Stimulated activated effector memory CD8-positive, alpha-beta T cell treated with anti-CD3 and anti-CD28 coated beads, Interleukin-12 subunit alpha, Interleukin-12 subunit beta, amount 100 ng/mL, for 72 hours (primary cell): ENCODE results near the gene SLC8B1.

Experiments
- ATAC-seq: fragments of 150-1000 bp; cut with Tn5 transposase; 2 replicates; pipeline ENCODE4 v1.10.0; 2021
- DNase-seq, 2 donors: peaks; one replicate each; pipeline ENCODE4 v3.0.0; 2021 to 2022; ENCODE audit warnings: low spot score in 2 of 2
- H3K27ac Mint-ChIP-seq: one replicate; pipeline ENCODE4 v1.8.0; 2022; ENCODE audit warnings: mild to moderate bottlenecking, mixed read lengths
- H3K36me3 Mint-ChIP-seq: one replicate; pipeline ENCODE4 v1.8.0; 2022; ENCODE audit warnings: mild to moderate bottlenecking, mixed read lengths
- H3K4me1 Mint-ChIP-seq: one replicate; pipeline ENCODE4 v1.8.0; 2022; ENCODE audit warnings: mixed read lengths
- H3K4me3 Mint-ChIP-seq: one replicate; pipeline ENCODE4 v1.8.0; 2022; ENCODE audit warnings: mild to moderate bottlenecking, mixed read lengths
- H3K9me3 Mint-ChIP-seq: one replicate; pipeline ENCODE4 v1.8.0; 2022; ENCODE audit warnings: mixed read lengths

Gene SLC8B1

DNA sequence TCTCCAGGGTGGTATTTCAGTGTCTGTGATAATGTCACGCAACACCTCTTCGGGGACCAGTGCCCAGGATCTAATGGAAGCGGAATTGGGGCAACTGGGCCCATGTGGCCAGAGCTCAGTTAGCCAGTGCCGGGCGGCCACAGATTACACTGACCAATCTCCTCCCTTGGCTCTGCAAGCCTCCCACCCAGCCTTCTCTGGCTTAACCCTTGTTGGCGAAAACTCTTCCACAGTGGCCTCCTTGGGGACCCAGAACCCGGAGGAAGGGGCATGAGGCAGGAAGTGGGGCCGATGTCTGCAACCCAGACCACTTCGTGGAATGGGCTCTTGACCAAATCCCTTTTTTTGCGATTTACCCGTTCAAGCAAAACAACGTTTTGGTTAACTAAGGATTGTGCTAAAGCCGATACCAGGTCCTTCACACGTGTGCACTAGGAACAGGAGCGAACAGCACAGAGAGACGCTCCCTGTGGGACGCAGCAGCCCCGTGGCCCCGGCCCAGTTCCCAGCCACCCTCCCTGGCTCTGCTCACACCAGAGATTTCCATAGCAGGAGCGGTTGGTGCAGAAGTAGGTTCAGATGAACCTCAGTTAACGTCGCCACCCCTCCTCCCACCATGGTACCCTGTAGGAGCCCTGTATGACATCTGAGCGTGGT lies 38.2 kb downstream of the SLC8B1 start:
- no peaks in the 10 kb centered on the region for H3K4me1 Mint-ChIP-seq
- DNase-seq = no peak
- no peaks in the 10 kb centered on the region for H3K9me3 Mint-ChIP-seq
- ATAC-seq = no peak
- H3K36me3 Mint-ChIP-seq = peaks cover 5% of the 10 kb centered on the region
- H3K27ac Mint-ChIP-seq = no peak overlapping the region
- H3K4me3 Mint-ChIP-seq = no peak overlapping the region

DNA sequence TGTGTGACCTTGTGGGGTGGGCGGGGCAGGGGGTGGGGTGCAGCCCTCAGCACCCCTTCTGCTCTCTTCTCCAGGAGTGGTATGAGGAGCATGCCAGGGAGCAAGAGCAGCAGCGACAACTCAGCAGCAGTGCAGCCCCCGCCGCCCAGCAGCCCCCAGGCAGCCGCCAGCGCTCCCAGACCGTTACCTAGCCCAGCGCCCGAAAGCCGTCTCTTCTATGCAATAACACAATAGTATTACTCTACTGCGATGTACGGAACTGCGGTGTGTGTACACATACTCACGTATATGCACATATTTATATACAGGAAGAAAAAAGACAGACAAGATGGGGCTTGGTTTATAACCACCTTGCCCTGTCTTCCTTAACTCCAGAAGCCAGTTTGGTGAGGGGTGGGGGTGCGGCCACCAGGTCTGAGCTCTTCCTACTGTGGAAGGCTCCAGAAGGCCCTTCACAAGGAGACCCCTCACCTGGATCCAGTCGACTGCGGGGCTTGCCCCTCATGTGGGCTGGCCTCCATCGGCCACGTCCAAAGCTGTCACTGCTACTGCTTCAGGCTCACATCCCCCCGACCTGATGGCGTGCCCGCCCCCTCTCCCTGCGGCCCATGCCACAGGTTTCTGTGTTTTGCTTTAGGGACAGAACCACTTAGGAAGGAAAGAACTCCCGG lies 38.9 kb downstream of the SLC8B1 start:
- H3K36me3 Mint-ChIP-seq = peaks cover 5% of the 10 kb centered on the region
- no peak for DNase-seq
- no peaks in the 10 kb centered on the region for H3K4me1 Mint-ChIP-seq
- ATAC-seq = no peak
- no peaks in the 10 kb centered on the region for H3K9me3 Mint-ChIP-seq
- H3K4me3 Mint-ChIP-seq = no peak overlapping the region
- no peak overlapping the region for H3K27ac Mint-ChIP-seq

DNA sequence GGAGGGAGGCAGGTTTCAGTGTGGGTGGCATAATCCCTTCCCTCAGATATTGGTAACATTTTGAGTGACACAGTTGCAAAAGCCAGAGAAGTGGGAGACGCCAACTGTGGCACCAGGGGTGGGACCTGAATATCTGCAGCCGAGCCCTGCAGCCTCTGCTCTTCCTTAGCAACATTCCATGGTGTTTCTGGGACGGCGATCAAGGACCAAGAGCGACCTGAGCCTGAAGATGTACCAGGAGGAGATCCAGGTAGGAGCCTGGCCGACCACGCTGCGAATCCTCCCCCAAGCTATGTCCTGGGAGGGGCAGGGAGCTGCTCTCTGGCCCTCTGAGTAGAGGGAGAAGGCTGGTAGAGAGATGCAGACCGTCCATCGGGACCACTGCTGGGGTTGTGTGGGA lies 41.8 kb downstream of the SLC8B1 start:
- no peak overlapping the region for H3K4me3 Mint-ChIP-seq
- peaks cover 15% of the 10 kb centered on the region for H3K36me3 Mint-ChIP-seq
- no peaks in the 10 kb centered on the region for H3K4me1 Mint-ChIP-seq
- no peak for DNase-seq
- no peak for ATAC-seq
- no peaks in the 10 kb centered on the region for H3K9me3 Mint-ChIP-seq
- H3K27ac Mint-ChIP-seq = peak overlapping the region; percentile 10

DNA sequence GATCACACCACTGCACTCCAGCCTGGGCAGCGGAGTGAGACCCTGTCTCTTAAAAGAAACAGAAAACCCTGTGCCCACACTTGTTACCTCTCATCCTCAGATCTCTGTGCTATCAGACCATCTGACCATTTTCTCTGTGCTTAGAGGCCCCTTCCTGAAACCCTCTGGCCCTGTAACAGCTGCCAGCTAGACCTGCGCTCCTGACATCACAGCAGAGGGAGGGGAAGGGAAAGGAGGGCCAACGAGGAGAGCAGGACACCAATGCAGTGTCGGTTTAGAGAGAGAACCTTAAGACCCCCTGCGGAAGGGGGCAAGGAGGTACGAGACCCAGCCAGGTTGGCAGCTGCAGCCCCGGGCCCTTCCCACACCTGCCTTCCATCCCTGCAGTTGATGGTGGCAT lies 42.4 kb downstream of the SLC8B1 start:
- peaks cover 15% of the 10 kb centered on the region for H3K36me3 Mint-ChIP-seq
- no peak for DNase-seq
- H3K27ac Mint-ChIP-seq = peak overlapping the region; percentile 10
- H3K4me3 Mint-ChIP-seq = no peak overlapping the region
- H3K4me1 Mint-ChIP-seq = no peaks in the 10 kb centered on the region
- no peak for ATAC-seq
- no peaks in the 10 kb centered on the region for H3K9me3 Mint-ChIP-seq

DNA sequence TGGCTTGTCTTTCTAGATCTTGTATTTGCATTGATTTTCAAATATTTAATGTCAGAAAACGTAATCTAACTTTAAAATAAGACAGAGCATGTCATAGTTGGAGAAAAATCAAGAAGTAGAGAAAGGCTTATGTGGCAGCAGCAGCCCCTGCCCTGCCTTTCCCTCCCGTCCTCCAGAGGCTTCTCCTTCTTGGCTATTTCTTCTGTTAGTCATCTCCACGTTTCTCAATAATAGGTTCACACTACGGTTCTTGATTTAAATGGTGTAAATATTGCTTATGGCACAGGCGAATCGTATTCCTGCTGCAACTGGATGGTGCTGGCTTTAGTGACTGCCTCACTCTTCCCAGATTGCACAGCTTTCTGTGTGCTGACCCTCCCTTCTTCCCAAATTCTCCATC lies 42.8 kb downstream of the SLC8B1 start:
- Mint-ChIP-seq H3K4me1 (no peaks in the 10 kb centered on the region), H3K36me3 (peaks cover 15% of the 10 kb centered on the region), H3K27ac (no peak overlapping the region), H3K9me3 (no peaks in the 10 kb centered on the region), H3K4me3 (no peak overlapping the region)
- DNase-seq (no peak), ATAC-seq (no peak)

DNA sequence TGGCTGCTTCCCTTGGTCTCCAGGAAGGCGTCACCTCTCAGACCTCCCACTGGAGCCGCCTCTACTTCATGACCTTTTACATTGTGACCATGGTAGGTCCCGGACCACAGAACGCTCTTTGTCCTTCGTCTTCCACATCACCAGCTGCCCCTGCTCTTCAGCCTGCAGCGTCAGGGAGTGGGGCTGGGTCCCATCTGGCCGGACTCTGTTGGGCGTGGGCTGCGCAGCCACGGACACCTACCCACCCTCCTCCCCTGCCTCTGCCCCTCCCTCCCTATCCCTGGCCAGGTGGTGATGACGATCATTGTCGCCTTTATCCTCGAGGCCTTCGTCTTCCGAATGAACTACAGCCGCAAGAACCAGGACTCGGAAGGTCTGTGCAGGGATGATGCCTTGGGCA lies 43.3 kb downstream of the SLC8B1 start:
- Mint-ChIP-seq H3K36me3 (peaks cover 15% of the 10 kb centered on the region), H3K4me1 (no peaks in the 10 kb centered on the region), H3K27ac (peak overlapping the region; percentile 77), H3K4me3 (no peak overlapping the region), H3K9me3 (no peaks in the 10 kb centered on the region)
- DNase-seq = no peak
- no peak for ATAC-seq

DNA sequence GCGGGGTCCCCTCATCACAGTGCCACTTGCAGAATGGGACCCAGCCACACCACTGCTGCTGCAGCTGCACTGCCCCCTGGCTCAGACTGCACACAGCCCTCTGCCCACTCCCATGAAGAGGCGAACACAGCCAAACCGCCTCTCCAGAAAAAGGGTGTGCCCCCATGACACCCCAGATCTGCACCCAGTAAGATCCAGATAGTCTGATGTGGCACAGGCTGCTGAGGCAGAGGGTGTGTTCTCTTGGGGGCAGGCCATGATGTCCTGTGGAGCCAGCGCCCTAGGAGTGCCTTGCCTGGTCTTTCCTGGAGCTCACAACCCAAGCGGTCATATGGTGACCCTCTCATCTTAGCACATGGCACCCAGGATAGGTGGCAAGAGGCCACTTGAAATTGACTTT lies 44.4 kb downstream of the SLC8B1 start:
- DNase-seq = no peak
- Mint-ChIP-seq H3K27ac (no peak overlapping the region), H3K4me3 (no peak overlapping the region), H3K4me1 (no peaks in the 10 kb centered on the region), H3K9me3 (no peaks in the 10 kb centered on the region), H3K36me3 (peaks cover 21% of the 10 kb centered on the region)
- no peak for ATAC-seq

DNA sequence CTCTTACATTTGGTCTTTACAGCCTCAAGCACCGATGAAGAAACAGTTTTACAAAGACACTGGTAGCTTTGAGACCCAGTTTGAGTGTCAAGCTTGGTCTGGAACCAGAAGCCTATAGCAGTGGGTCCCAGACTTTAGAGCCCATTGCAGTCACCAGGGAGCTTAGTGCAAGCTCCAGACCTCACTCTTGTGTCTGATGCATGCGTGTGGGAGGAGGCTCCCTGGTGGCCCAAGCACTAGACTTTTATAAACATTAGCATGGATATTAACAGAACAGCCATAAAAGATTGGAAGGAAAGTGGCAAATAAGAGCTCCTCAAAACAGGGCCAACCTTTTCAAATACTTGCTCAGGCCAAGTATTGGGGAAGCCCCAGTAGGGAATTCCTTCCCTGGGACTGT lies 45.5 kb downstream of the SLC8B1 start:
- H3K27ac Mint-ChIP-seq = no peak overlapping the region
- ATAC-seq = no peak

DNA sequence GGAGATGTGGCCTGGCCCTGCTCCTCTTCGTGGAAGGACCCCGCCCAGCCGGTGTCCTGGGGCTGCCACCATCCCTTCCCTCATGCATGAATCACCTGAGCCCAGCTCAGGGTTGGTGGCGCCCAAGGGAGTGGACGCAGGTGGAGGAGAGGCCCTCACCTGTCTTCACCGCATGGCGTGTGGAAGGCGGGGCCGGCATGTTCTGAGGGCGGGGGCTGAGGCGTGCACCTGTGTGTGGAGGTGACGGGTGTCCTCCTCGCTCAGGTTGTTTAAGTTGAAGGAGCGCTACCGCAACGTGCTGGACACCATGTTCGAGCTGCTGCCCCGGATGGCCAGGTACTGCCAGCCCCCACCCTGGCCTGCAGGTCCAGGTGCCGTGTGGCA lies 47.0 kb downstream of the SLC8B1 start:
- Mint-ChIP-seq H3K4me1 (no peaks in the 10 kb centered on the region), H3K36me3 (peaks cover 21% of the 10 kb centered on the region), H3K27ac (no peak overlapping the region), H3K9me3 (no peaks in the 10 kb centered on the region), H3K4me3 (no peak overlapping the region)
- DNase-seq (no peak), ATAC-seq (no peak)

More for the DNA sequence above, 45.5 kb downstream of the SLC8B1 start:
- no peaks in the 10 kb centered on the region for H3K9me3 Mint-ChIP-seq
- no peaks in the 10 kb centered on the region for H3K4me1 Mint-ChIP-seq
- H3K4me3 Mint-ChIP-seq = no peak overlapping the region
- peaks cover 21% of the 10 kb centered on the region for H3K36me3 Mint-ChIP-seq
- DNase-seq = no peak

DNA sequence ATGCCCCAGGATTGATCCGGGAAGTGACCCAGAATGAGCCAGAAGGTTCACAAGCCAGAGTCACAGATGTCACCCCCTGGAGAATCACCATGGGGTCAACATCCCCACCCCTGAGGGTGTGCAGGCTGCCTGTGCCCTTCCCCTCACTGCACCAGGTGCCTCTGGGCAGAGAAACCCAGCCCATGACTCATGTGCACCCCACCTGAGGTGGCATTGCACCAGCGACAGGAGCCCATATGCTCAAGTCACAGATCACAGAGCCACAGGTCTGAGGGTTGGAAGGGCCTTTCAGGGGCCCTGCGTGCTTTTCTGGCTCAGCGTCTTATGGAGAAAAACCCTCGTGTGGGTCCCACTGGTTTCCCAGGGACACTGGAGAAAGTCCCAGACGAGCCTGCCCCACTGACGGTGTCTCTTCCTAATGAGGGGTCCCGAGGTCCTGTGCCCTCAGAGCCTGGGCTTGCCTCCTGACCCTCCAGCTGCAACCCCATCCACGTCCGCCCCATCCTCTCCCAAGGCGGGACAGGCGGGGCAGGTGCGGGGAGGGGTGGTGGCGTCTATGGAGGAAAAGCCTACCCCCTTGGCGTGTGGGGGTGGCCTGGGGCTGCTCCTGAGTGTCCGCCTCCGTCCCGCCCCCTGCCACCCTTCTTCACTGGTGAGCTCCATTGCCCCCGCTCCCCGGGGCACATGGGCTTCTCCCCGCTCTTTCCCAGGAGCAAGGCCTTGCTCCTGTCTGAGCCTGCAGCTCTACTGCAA lies 47.6 kb downstream of the SLC8B1 start:
- Mint-ChIP-seq H3K4me1 (no peaks in the 10 kb centered on the region), H3K4me3 (no peak overlapping the region), H3K9me3 (no peaks in the 10 kb centered on the region), H3K27ac (no peak overlapping the region), H3K36me3 (peaks cover 21% of the 10 kb centered on the region)
- no peak for DNase-seq
- no peak for ATAC-seq

DNA sequence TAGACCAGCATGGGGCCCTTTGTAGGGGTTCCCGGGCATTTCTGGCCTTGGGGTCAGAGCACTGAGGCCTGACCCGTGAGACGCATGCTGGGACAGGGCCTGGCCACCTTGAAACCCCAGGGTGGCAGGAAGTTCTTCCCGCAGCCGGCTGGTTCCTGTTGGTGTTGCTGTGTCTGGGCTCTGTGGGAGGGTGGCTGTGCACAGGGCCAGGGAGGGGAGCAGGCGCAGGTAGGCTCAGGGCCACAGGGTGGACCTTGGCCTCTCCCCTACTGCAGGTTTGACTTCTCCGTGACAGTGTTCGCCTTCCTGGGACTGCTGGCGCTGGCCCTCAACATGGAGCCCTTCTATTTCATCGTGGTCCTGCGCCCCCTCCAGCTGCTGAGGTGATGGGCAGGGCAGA lies 48.2 kb downstream of the SLC8B1 start:
- Mint-ChIP-seq H3K4me3 (no peak overlapping the region), H3K9me3 (no peaks in the 10 kb centered on the region), H3K27ac (peak overlapping the region; percentile 33), H3K4me1 (no peaks in the 10 kb centered on the region), H3K36me3 (peaks cover 21% of the 10 kb centered on the region)
- no peak for DNase-seq
- no peak for ATAC-seq

DNA sequence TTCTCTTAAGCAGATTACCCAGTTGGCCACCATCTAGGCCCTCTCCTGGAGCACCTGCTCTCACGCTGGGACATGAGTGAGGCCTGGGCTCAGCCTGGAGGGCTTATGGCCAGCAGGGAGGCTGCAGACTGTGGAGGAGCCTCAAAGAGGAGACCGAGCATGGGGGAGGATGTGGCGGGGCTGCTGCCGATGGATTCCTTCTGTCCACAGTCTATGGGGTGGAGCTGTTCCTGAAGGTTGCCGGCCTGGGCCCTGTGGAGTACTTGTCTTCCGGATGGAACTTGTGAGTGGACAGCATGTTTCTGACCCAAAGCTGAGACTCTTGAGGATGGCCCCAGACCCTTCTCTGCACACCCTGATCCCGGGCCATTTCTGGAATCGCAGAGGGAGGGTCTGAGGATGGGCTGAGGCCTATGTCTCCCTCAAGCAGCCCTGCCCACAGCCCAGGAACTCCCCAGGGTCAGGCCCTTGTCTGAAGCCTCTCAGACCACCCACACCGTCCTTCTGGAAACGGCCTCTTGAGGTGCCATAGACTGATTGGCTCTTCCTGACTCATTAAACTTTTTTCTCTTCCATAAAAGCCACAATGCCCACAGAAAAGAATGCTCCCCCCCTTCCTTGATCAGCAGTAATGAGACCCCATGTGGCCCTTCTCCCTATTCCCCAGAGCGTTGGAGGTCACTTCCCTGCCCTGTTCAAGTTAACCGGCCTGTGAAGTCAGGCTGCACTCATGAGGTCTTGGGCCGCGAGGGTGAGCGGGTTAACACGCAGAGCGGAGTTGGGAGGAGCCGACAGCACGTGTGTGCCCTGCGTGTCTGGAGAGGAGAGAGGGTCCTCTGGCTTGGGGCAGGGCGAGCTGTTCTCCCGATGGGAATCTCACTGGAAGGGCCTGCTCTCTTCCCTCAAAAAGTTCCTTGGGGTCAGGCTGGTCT lies 49.0 kb downstream of the SLC8B1 start:
- ATAC-seq (no peak), DNase-seq (no peak)
- H3K4me3 Mint-ChIP-seq = no peak overlapping the region
- H3K4me1 Mint-ChIP-seq = no peaks in the 10 kb centered on the region
- H3K27ac Mint-ChIP-seq = peak overlapping the region; percentile 33
- no peaks in the 10 kb centered on the region for H3K9me3 Mint-ChIP-seq
- peaks cover 21% of the 10 kb centered on the region for H3K36me3 Mint-ChIP-seq

DNA sequence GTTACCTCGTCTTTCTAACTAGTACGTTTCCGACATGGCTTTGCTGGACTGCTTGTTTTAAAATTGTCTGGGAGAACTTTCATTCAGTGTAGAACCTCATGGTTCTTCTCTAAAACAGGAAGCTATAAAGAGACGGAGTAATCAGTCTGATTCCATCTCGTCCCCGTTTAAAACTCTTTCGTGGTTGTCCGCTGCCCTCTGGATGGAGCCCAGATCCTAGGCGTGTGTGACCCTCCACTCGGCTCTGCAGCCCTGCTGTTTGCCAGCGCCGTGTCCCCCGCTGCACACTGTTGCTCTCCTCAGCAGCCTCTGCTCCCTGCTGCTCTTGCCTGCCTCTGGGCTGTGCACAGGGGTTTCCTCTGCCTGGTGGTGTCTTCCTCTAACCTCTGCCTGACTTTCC lies 50.2 kb downstream of the SLC8B1 start:
- Mint-ChIP-seq H3K4me3 (no peak overlapping the region), H3K27ac (no peak overlapping the region), H3K4me1 (no peaks in the 10 kb centered on the region), H3K36me3 (peaks cover 17% of the 10 kb centered on the region), H3K9me3 (no peaks in the 10 kb centered on the region)
- ATAC-seq (no peak), DNase-seq (no peak)

DNA sequence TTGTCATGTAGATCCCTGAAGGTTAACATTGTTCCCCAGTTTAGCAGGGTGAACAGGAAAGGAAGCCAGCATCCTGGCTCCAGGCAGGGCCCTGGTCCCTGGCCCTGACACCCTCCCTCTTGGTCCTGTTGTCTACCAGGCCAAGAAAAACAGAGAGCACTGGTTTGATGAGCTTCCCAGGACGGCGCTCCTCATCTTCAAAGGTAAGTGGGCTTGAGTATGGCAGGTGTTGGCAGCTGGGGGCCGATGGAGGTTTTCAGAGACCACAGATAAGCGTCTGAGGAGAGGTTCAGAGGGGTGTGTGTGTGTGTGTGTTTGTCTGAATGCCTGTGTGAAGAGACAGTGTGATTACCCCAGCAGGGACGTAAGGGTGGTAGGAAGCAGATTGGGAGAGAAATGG lies 56.3 kb downstream of the SLC8B1 start:
- H3K4me3 Mint-ChIP-seq = no peak overlapping the region
- H3K4me1 Mint-ChIP-seq = no peaks in the 10 kb centered on the region
- H3K36me3 Mint-ChIP-seq = peaks cover 5% of the 10 kb centered on the region
- H3K9me3 Mint-ChIP-seq = no peaks in the 10 kb centered on the region
- H3K27ac Mint-ChIP-seq = peak overlapping the region; percentile 33
- ATAC-seq (no peak), DNase-seq (no peak)

DNA sequence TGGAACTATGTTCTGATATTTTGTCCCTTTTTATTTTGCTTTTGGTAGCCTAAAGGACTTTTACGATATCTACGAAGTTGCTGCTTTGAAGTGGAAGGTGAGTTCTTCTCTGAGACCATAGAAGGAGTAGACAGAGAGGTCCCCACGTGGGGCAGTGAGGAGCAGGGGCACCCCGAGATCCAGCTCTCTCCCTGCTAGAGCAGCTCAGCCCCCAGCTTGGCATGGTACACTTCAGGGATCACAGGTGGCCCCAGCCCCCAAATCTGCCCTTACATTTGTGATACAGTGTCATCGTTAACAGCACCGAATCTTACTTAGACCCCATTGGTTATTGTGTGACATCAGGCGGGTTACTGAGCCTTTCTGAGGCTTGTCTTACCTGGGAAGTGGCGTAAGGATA lies 56.8 kb downstream of the SLC8B1 start:
- no peak for ATAC-seq
- Mint-ChIP-seq H3K9me3 (no peaks in the 10 kb centered on the region), H3K36me3 (peaks cover 5% of the 10 kb centered on the region), H3K4me1 (no peaks in the 10 kb centered on the region), H3K4me3 (no peak overlapping the region), H3K27ac (peak overlapping the region; percentile 33)
- DNase-seq = no peak
